HepG2 (cell line): ENCODE measurements around the gene ALDH4A1. TPM values are rescaled to one million over a fixed set of nuclear protein-coding genes. Genes with fewer than 3 reads are reported as not detected.

Experiments used
- ATAC-seq: fragments of 200-7000 bp; cut with Tn5 transposase; 3 replicates; pipeline ENCODE4 v1.9.1; 2020; ENCODE audit warnings: mild to moderate bottlenecking, moderate library complexity
- BruUV-seq: library from RNA; stranded (reverse); fragments of 400-500 nt; replicated peaks from 2 replicates; lab custom pipeline; 2021; lab: Mats Ljungman, UMichigan
- CTCF ChIA-PET: fragments of 300-600 bp; formaldehyde crosslinking; extraction: SDS; loops from one replicate; lab custom pipeline; 2021; ENCODE audit warnings: low total read pairs, inconsistent platforms, low intra/inter-chr PET ratio; lab: Yijun Ruan, JAX
- POLR2A ChIA-PET: fragments of 350-600 bp; sonication (Branson Sonifier 250); formaldehyde crosslinking; loops from one replicate; lab custom pipeline; 2020; ENCODE audit warnings: antibody characterized with exemption, inconsistent platforms; lab: Yijun Ruan, JAX
- DNase-seq: peaks from one replicate; pipeline ENCODE4 v3.0.0-alpha.2; 2015; ENCODE audit warnings: low spot score
- FAIRE-seq: peaks from 3 replicates; lab custom pipeline; 2011; peaks lifted over from hg19 to GRCh38; lab: Jason Lieb, UNC
- H2AFZ ChIP-seq: one replicate; pipeline ENCODE4 v1.6.1; 2011; ENCODE audit warnings: low read length, inconsistent platforms
- H3K27ac ChIP-seq: fragments of 300-600 bp; 3 replicates; pipeline ENCODE4 v1.8.0; 2011; ENCODE audit warnings: mixed run types, mild to moderate bottlenecking, mixed read lengths, low read length, inconsistent platforms; ENCODE audit not compliant: insufficient read depth; ENCODE audit errors: extremely low read length
- H3K27me3 ChIP-seq, 2 experiments: fragments of 200-600 bp in 1 of 2; 2 replicates in 1 of 2; 3 replicates in 1 of 2; pipeline versions ENCODE4 v1.6.0 to v1.8.0; 2011; ENCODE audit warnings: low read length in 2 of 2, mild to moderate bottlenecking in 2 of 2, moderate library complexity in 2 of 2, inconsistent platforms in 1 of 2; ENCODE audit not compliant: insufficient read depth in 2 of 2, control insufficient read depth in 1 of 2
- H3K36me3 ChIP-seq, 2 experiments: fragments of 200-600 bp in 1 of 2; replicated peaks in 1 of 2; 2 replicates in 1 of 2; 3 replicates in 1 of 2; pipeline versions ENCODE4 v1.5.1 to v1.8.0; 2011; ENCODE audit warnings: low read length in 2 of 2, inconsistent platforms in 1 of 2; ENCODE audit not compliant: insufficient read depth in 2 of 2, control insufficient read depth in 1 of 2
- H3K4me1 ChIP-seq: 2 replicates; pipeline ENCODE4 v1.5.1; 2012; ENCODE audit warnings: low read length, inconsistent platforms; ENCODE audit not compliant: insufficient read depth
- H3K4me2 ChIP-seq: 2 replicates; pipeline ENCODE4 v1.6.0; 2011; ENCODE audit warnings: low read depth, low read length, inconsistent platforms
- H3K4me3 ChIP-seq, 3 experiments: fragments of 200-600 bp in 1 of 3; sonication (generic), shearing (Covaris generic) in 1 of 3; replicated peaks in 1 of 3; 2 replicates each; pipeline ENCODE4 v1.5.1; 2011 to 2016; ENCODE audit warnings: low read length in 3 of 3, inconsistent platforms in 2 of 3, low read depth in 2 of 3, mild to moderate bottlenecking in 2 of 3, control low read depth in 1 of 3, mixed read lengths in 1 of 3; ENCODE audit not compliant: insufficient read depth in 1 of 3
- H3K79me2 ChIP-seq: one replicate; pipeline ENCODE4 v1.6.1; 2011; ENCODE audit warnings: low read length, inconsistent platforms; ENCODE audit not compliant: insufficient read depth
- H3K9ac ChIP-seq: 2 replicates; pipeline ENCODE4 v1.6.0; 2011; ENCODE audit warnings: mild to moderate bottlenecking, low read depth, low read length, inconsistent platforms; ENCODE audit not compliant: insufficient read depth
- H3K9me3 ChIP-seq: 2 replicates; pipeline ENCODE4 v1.5.1; 2012; ENCODE audit warnings: mild to moderate bottlenecking, low read length
- H4K20me1 ChIP-seq: 2 replicates; pipeline ENCODE4 v1.6.0; 2011; ENCODE audit warnings: inconsistent platforms, mild to moderate bottlenecking, low read length, moderate library complexity; ENCODE audit not compliant: insufficient read depth
- AGO1 ChIP-seq: fragments of 200-400 bp; formaldehyde crosslinking; IDR thresholded peaks from 2 replicates; pipeline ENCODE4 v1.6.1; 2017; ENCODE audit warnings: mild to moderate bottlenecking, low read depth, low read length, moderate library complexity; ENCODE audit not compliant: poor library complexity, severe bottlenecking
- ATF3 ChIP-seq: sonication (generic); formaldehyde crosslinking; IDR thresholded peaks from 2 replicates; pipeline ENCODE4 v1.4.0; 2020; ENCODE audit warnings: missing genetic modification reagents
- CTCF ChIP-seq: sonication (generic); formaldehyde crosslinking; IDR thresholded peaks from 2 replicates; pipeline ENCODE4 v1.5.0; 2020; ENCODE audit warnings: mild to moderate bottlenecking, missing genetic modification reagents, moderate library complexity
- ISL2 ChIP-seq: sonication (generic); formaldehyde crosslinking; IDR thresholded peaks from 2 replicates; pipeline ENCODE4 v1.5.0; 2020; ENCODE audit warnings: missing genetic modification reagents
- MAF1 ChIP-seq: sonication (generic); formaldehyde crosslinking; IDR thresholded peaks from 2 replicates; pipeline ENCODE4 v1.5.0; 2020; ENCODE audit warnings: missing genetic modification reagents, borderline replicate concordance
- MXD3 ChIP-seq: IDR thresholded peaks from 2 replicates; pipeline ENCODE4 v1.6.1; 2016; ENCODE audit warnings: mild to moderate bottlenecking, missing biosample characterization, missing genetic modification reagents
- NBN ChIP-seq: fragments of 450-650 bp; conservative IDR thresholded peaks from 2 replicates; pipeline ENCODE4 v1.6.1; 2017
- NFE2L1 ChIP-seq: sonication (generic); formaldehyde crosslinking; IDR thresholded peaks from 2 replicates; pipeline ENCODE4 v1.4.0; 2020; ENCODE audit warnings: missing genetic modification reagents, mild to moderate bottlenecking, borderline replicate concordance
- WIZ ChIP-seq: sonication (generic); formaldehyde crosslinking; IDR thresholded peaks from 2 replicates; pipeline ENCODE4 v1.5.1; 2020; ENCODE audit warnings: mild to moderate bottlenecking, missing genetic modification reagents
- ZC3H4 ChIP-seq: sonication (generic); formaldehyde crosslinking; IDR thresholded peaks from 2 replicates; pipeline ENCODE4 v1.4.0; 2020; ENCODE audit warnings: missing genetic modification reagents, borderline replicate concordance
- ZNF12 ChIP-seq: sonication (generic); formaldehyde crosslinking; IDR thresholded peaks from 2 replicates; pipeline ENCODE4 v1.5.0; 2020; ENCODE audit warnings: missing genetic modification reagents
- ZNF235 ChIP-seq: sonication (generic); formaldehyde crosslinking; IDR thresholded peaks from 2 replicates; pipeline ENCODE4 v1.8.1; 2023; ENCODE audit warnings: mild to moderate bottlenecking, missing genetic modification reagents, borderline replicate concordance
- ZNF263 ChIP-seq: sonication (generic); formaldehyde crosslinking; IDR thresholded peaks from 2 replicates; pipeline ENCODE4 v1.4.0; 2020; ENCODE audit warnings: missing genetic modification reagents
- ZNF704 ChIP-seq: sonication (generic); formaldehyde crosslinking; IDR thresholded peaks from 2 replicates; pipeline ENCODE4 v1.8.1; 2023; ENCODE audit warnings: mild to moderate bottlenecking, inconsistent platforms, moderate library complexity, missing genetic modification reagents, borderline replicate concordance
- ZNF768 ChIP-seq: sonication (generic); formaldehyde crosslinking; IDR thresholded peaks from 2 replicates; pipeline ENCODE4 v1.4.0; 2020; ENCODE audit warnings: missing genetic modification reagents
- ZNF83 ChIP-seq: sonication (generic); formaldehyde crosslinking; IDR thresholded peaks from 2 replicates; pipeline ENCODE4 v1.4.0; 2020; ENCODE audit warnings: missing genetic modification reagents, mild to moderate bottlenecking, borderline replicate concordance
- WGBS: methylation state at CpG from one replicate; pipeline ENCODE4 v1.1.6; 2017; ENCODE audit warnings: low lambda C conversion rate; 5-methylcytosine and 5-hydroxymethylcytosine counted together
- in situ Hi-C: cut with HindIII; loops from 2 replicates; pipeline ENCODE4 v1.10.0; 2017; ENCODE audit warnings: low pct_unique_long_range_greater_than_20kb; ENCODE audit not compliant: extremely low pct_ligation_motif_present
- intact Hi-C: fragments of 100-400 bp; cut with micrococcal nuclease; formaldehyde crosslinking; loops from one replicate; pipeline ENCODE4 v1.10.0; 2022; ENCODE audit not compliant: unreplicated experiment
- polyA plus RNA-seq, 8 experiments: library from polyadenylated mRNA; depleted of rRNA in 3 of 8; stranded (reverse) in 7 of 8; unstranded in 1 of 8; fragments of >200 nt; fragmentation: Illumina TruSeq in 4 of 8; extraction: Trizol in 4 of 8; gene quantifications; 2 replicates each; pipeline versions ENCODE4 v1.2.1 to v1.2.3, GENCODE V29; 2011 to 2016; ENCODE audit warnings: low read depth in 4 of 8, missing spikeins in 1 of 8, mixed read lengths in 1 of 8; ENCODE audit not compliant: insufficient read depth in 1 of 8
- total RNA-seq, 5 experiments: library from RNA; depleted of rRNA; stranded (reverse); fragments of >200 nt; fragmentation: Illumina TruSeq; extraction: Trizol; gene quantifications; 2 replicates each; pipeline ENCODE4 v1.2.3, GENCODE V29; 2016; ENCODE audit warnings: low read depth in 1 of 5

Gene ALDH4A1
- total and polyA plus RNA-seq, 2 of the 13 experiments (the other 11 are each of a cell fraction or from before 2014, with no cell fraction given): 76.4 to 240 TPM

GRCh38 chr1:18829671-18830070, 72.7 kb downstream of the ALDH4A1 start:
- TF ChIP-seq WIZ (CRISPR knock-in tag) (no peak), ZNF12 (peak; percentile 89)
- ATAC-seq: no peak
- intact Hi-C loops: no loop called here

GRCh38 chr1:18828224-18828623, 74.1 kb downstream of the ALDH4A1 start:
- no peaks in the 10 kb centered on the region for H3K9me3 ChIP-seq
- FAIRE-seq: no peak
- no peak overlapping the region for H3K4me2 ChIP-seq
- no peaks in the 10 kb centered on the region for H3K79me2 ChIP-seq
- no peaks in the 10 kb centered on the region for H4K20me1 ChIP-seq
- 0% methylated on average over 2 of the region's 2 CpGs for WGBS
- no peak overlapping the region for H3K27ac ChIP-seq
- POLR2A ChIA-PET: no interaction called here
- no peaks in the 10 kb centered on the region for H3K36me3 ChIP-seq
- ATAC-seq: no peak
- DNase-seq: no peak
- H2AFZ ChIP-seq: no peak overlapping the region
- intact Hi-C loops (no loop called here), in situ Hi-C loops (no loop called here)
- no peaks in the 10 kb centered on the region for H3K4me1 ChIP-seq
- CTCF ChIA-PET: no interaction called here
- H3K4me3 ChIP-seq: no peak overlapping the region
- no peak overlapping the region for H3K9ac ChIP-seq
- no TSS peak for BruUV-seq
- peaks cover 0 to 12% of the 10 kb centered on the region in 2 experiments; a peak in 3 of 5 replicates for H3K27me3 ChIP-seq
- no peak for TF ChIP-seq MAF1 (CRISPR knock-in tag)
- no peak for TF ChIP-seq NFE2L1 (CRISPR knock-in tag)
- no peak for TF ChIP-seq ZNF704
- TF ChIP-seq ZNF263 (CRISPR knock-in tag): no peak
- no peak for TF ChIP-seq ISL2 (CRISPR knock-in tag)
- no peak for TF ChIP-seq CTCF (CRISPR knock-in tag)
- TF ChIP-seq ZNF768 (CRISPR knock-in tag): no peak
- no peak for TF ChIP-seq ZC3H4 (CRISPR knock-in tag)
- no peak for TF ChIP-seq NBN
- TF ChIP-seq ZNF83: no peak
- TF ChIP-seq ATF3 (CRISPR knock-in tag): no peak
- TF ChIP-seq MXD3 (CRISPR knock-in tag): no peak
- TF ChIP-seq ZNF235 (CRISPR knock-in tag): no peak
- TF ChIP-seq AGO1: no peak

More at GRCh38 chr1:18829671-18830070, 72.7 kb downstream of the ALDH4A1 start:
- Histone ChIP-seq H3K79me2 (no peaks in the 10 kb centered on the region), H3K9me3 (no peaks in the 10 kb centered on the region), H2AFZ (no peak overlapping the region), H3K36me3 (no peaks in the 10 kb centered on the region), H3K4me3 (no peak overlapping the region), H4K20me1 (no peaks in the 10 kb centered on the region), H3K27me3 (peaks cover 0 to 22% of the 10 kb centered on the region in 2 experiments; a peak in 3 of 5 replicates), H3K9ac (no peak overlapping the region), H3K27ac (no peak overlapping the region), H3K4me1 (no peaks in the 10 kb centered on the region), H3K4me2 (no peak overlapping the region)
- no peak for FAIRE-seq
- DNase-seq: no peak
- WGBS: 0% methylated on average over 1 of the region's 1 CpG
- no TSS peak for BruUV-seq
- ChIA-PET POLR2A (no interaction called here), CTCF (no interaction called here)
- in situ Hi-C loops: no loop called here
